ENCODE data around the gene VOPP1.

- TF ChIP-seq POLR2A (IDR thresholded peaks at IDR 0.05) (no peak), CTCF (IDR thresholded peaks at IDR 0.05) (no peak)
Observed at GRCh38 chr7:55509322-55509721, 63.0 kb downstream of the VOPP1 start.
